Thymus (tissue), 14 donors: Measurements from ENCODE around the gene CYP1A2. TPM values are rescaled to one million over a fixed set of nuclear protein-coding genes. Genes with fewer than 3 reads are reported as not detected.

Experiments
- DNase-seq, 9 donors: peaks; one replicate each; pipeline ENCODE4 v3.0.0-alpha.2; 2013; ENCODE audit warnings: low spot score in 9 of 9, low read depth in 6 of 9, missing footprints in 1 of 9
- H3K27ac ChIP-seq, 2 donors: one replicate each; pipeline ENCODE4 v1.5.1; 2013; ENCODE audit warnings: control low read depth in 1 of 2, low read depth in 1 of 2, low read length in 1 of 2, mild to moderate bottlenecking in 1 of 2, moderate library complexity in 1 of 2
- H3K27me3 ChIP-seq, 2 donors: one replicate each; pipeline ENCODE4 v1.5.1; 2013; ENCODE audit warnings: low read length in 1 of 2; ENCODE audit not compliant: control insufficient read depth in 2 of 2, insufficient read depth in 1 of 2
- H3K36me3 ChIP-seq, 2 donors: one replicate each; pipeline ENCODE4 v1.5.1; 2013; ENCODE audit warnings: low read length in 1 of 2, mild to moderate bottlenecking in 1 of 2, moderate library complexity in 1 of 2; ENCODE audit not compliant: control insufficient read depth in 2 of 2, insufficient read depth in 2 of 2
- H3K4me1 ChIP-seq, 2 donors: one replicate each; pipeline ENCODE4 v1.5.1; 2013; ENCODE audit warnings: low read length in 2 of 2; ENCODE audit not compliant: control insufficient read depth in 2 of 2, insufficient read depth in 2 of 2
- H3K4me3 ChIP-seq, 2 donors: one replicate each; pipeline ENCODE4 v1.5.1; 2013; ENCODE audit warnings: low read length in 2 of 2, control low read depth in 1 of 2, mild to moderate bottlenecking in 1 of 2
- H3K9me3 ChIP-seq, 2 donors: one replicate each; pipeline ENCODE4 v1.5.1; 2013; ENCODE audit warnings: low read length in 1 of 2, mild to moderate bottlenecking in 1 of 2; ENCODE audit not compliant: control insufficient read depth in 2 of 2, insufficient read depth in 1 of 2
- WGBS: extraction: QIAGEN DNeasy Blood & Tissue Kit; methylation state at CpG from one replicate; pipeline ENCODE4 v1.1.7; 2013; 5-methylcytosine and 5-hydroxymethylcytosine counted together
- long read RNA-seq, 10 donors: transcript quantifications; one replicate each; lab custom pipeline, GENCODE V29; 2026
- polyA plus RNA-seq: library from polyadenylated mRNA; stranded (reverse); fragments of 200-250 nt; gene quantifications from one replicate; pipeline ENCODE4 v1.2.3, GENCODE V29; 2013
- total RNA-seq: library from RNA; stranded (reverse); fragments of 120-200 nt; gene quantifications from one replicate; pipeline ENCODE4 v1.2.4, GENCODE V29; 2013
- donor health status: healthy.

Gene CYP1A2, protein sequence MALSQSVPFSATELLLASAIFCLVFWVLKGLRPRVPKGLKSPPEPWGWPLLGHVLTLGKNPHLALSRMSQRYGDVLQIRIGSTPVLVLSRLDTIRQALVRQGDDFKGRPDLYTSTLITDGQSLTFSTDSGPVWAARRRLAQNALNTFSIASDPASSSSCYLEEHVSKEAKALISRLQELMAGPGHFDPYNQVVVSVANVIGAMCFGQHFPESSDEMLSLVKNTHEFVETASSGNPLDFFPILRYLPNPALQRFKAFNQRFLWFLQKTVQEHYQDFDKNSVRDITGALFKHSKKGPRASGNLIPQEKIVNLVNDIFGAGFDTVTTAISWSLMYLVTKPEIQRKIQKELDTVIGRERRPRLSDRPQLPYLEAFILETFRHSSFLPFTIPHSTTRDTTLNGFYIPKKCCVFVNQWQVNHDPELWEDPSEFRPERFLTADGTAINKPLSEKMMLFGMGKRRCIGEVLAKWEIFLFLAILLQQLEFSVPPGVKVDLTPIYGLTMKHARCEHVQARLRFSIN
- not detected for total RNA-seq
- 0.05 TPM for polyA plus RNA-seq
- long read RNA-seq, donor 1, result 0 reads
- long read RNA-seq, donor 2, result 0 reads
- long read RNA-seq, donor 3, result 0 reads
- long read RNA-seq, donor 4, result 0 reads
- long read RNA-seq, donor 5, result 0 reads
- long read RNA-seq, donor 6, result 0 reads
- long read RNA-seq, donor 7, result 0 reads
- long read RNA-seq, donor 8, result 0 reads
- long read RNA-seq, donor 9, result 0 reads
- long read RNA-seq, donor 10, result 0 reads

DNA sequence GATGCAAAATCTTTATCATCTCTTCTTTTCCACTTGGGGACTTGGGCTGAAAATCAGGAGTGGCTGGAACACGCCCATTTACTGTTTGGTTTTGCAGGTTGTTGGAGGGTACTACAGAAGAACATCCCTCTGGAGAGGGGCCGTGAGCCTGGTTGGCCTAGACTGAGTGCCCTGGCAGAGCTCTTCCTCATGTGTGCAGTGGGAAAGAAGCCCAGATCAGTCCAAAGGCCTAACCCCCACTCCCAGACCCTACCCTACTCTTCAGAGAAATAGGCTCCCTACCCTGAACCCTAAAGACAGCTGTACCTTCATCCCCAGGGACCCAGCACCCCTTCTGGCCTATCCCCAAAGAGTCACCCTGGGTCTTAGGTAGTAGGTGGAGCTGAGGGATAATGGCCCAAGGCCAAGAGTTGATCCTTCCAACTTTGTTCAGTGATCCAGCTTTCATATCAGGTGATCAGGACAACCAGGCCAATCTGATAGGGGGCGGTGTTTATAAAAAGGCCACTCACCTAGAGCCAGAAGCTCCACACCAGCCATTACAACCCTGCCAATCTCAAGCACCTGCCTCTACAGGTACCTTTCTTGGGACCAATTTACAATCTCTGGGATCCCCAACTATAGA, at the start of gene CYP1A2:
CYP1A2 (plus strand) TSS at position 524 of the 625 bp plus-strand sequence. CDS start 894 bp downstream, outside the sequence.
- no peak within 1 kb of the TSS for H3K27ac ChIP-seq
- no peaks in the 10 kb centered on the region for H3K36me3 ChIP-seq
- H3K4me1 ChIP-seq, result no peaks in the 10 kb centered on the region
- H3K9me3 ChIP-seq, result no peaks in the 10 kb centered on the region
- H3K4me3 ChIP-seq, result no peak within 1 kb of the TSS
- WGBS, result 97% methylated on average over 3 of the region's 3 CpGs
- DNase-seq, result no peak
- H3K27me3 ChIP-seq, result no peaks in the 10 kb centered on the region

DNA sequence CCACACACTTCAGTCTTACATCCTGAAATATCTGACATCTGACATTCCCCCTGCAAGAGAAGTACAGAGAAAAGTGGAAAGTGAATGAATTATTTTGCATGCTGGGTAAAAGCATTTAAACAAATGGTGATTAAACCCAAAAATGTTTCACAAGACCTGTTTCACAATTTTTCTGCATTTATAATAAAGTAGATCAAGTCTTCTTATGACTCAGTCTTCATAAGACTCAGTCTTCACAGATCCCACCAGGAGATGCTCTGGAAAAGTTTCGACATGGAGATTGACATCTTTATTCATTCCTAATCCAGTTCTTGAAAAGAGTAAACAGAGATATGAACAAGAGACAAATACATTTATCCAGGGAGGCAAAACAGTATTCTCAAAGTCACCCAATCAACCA, 39.6 kb upstream of the CYP1A2 start:
- no peak for DNase-seq
- Histone ChIP-seq H3K27ac (no peak overlapping the region), H3K27me3 (peaks cover 0 to 10% of the 10 kb centered on the region in 2 donors), H3K9me3 (no peaks in the 10 kb centered on the region), H3K36me3 (no peaks in the 10 kb centered on the region), H3K4me1 (no peaks in the 10 kb centered on the region), H3K4me3 (no peak overlapping the region)
- WGBS, result 74% methylated on average over 1 of the region's 1 CpG

DNA sequence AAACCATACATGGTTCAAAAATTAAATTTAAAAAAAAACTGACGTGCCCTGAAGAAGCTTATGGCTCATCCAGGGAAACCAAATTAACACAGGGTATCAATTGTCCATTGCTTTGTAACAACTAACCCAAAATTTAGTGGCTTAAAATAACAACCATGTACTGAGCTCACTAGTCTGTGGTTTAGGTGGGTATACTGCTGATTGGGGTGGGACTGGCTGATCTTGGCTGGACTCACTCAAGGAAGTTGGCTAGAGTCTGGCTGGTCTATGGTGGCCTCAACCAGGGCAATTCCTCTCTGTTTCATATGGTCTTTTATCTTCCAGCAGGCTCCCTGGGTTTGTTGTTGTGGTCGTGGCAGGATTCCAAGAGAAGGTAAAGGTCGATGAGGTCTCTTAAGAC, 38.8 kb upstream of the CYP1A2 start:
- Histone ChIP-seq H3K9me3 (no peaks in the 10 kb centered on the region), H3K36me3 (no peaks in the 10 kb centered on the region), H3K4me1 (no peaks in the 10 kb centered on the region), H3K4me3 (no peak overlapping the region), H3K27me3 (peaks cover 0 to 10% of the 10 kb centered on the region in 2 donors), H3K27ac (no peak overlapping the region)
- 84% methylated on average over 3 of the region's 3 CpGs for WGBS
- no peak for DNase-seq

DNA sequence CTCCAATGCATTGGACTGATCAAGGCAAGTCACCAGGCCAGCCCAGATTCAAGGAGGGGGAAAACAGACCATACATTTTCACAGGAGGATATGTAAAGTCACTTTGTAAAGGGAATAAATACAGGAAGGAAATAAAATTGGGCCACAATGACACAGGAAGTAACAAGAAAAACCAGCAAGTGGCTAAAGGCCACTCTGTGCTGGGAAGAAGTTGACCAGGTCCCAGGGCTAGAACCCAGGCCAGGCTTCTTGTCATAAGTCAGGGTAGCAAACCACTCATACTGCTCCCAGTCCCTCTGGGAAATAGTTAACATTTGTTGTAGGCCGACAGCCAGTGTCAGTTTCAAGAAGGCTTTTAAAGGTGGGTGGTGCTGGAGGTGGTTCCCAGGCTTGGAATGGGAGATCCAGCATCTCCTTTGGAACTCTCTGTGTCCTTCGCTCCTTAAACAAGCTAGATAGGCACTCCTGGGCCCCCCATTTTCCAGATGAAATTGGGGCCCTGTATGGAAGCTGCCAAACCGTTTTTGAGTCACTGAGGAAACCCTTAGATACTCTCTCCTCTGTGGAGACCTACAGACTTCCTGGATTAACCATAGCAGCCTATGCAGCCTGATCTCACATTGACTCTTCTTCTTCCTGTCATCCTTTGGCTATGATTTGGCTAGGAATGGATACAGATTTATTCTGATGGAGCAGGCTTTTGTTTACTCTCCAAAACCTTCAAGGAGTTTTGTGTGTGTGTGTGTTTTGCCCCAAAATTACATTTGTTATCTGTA, 38.1 kb upstream of the CYP1A2 start:
- DNase-seq, result no peak
- Histone ChIP-seq H3K36me3 (no peaks in the 10 kb centered on the region), H3K9me3 (no peaks in the 10 kb centered on the region), H3K4me1 (no peaks in the 10 kb centered on the region), H3K27ac (no peak overlapping the region), H3K4me3 (no peak overlapping the region), H3K27me3 (peaks cover 0 to 10% of the 10 kb centered on the region in 2 donors)
- WGBS, result 74% methylated on average over 3 of the region's 3 CpGs

DNA sequence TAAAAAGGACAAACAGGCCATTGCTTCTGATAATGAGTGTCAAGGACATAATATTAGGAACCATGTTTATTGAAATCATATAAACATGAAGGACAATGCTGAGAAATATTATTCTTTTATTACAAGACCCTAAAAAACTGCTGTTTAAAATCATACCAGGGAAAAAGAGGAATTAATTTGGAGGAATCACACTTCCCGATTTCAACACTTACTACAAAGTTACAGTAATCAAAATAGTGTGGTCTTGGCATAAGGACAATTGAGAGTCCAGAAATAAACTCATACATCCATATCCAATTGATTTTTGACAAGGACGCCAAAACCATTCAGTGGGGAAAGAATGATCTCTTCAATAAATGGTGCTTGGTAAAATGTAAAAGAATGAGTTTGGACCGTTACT, 36.3 kb upstream of the CYP1A2 start:
- 83% methylated on average over 3 of the region's 3 CpGs for WGBS
- no peak for DNase-seq
- Histone ChIP-seq H3K4me3 (no peak overlapping the region), H3K9me3 (no peaks in the 10 kb centered on the region), H3K4me1 (no peaks in the 10 kb centered on the region), H3K27ac (no peak overlapping the region), H3K27me3 (peaks cover 0 to 7% of the 10 kb centered on the region in 2 donors), H3K36me3 (no peaks in the 10 kb centered on the region)

DNA sequence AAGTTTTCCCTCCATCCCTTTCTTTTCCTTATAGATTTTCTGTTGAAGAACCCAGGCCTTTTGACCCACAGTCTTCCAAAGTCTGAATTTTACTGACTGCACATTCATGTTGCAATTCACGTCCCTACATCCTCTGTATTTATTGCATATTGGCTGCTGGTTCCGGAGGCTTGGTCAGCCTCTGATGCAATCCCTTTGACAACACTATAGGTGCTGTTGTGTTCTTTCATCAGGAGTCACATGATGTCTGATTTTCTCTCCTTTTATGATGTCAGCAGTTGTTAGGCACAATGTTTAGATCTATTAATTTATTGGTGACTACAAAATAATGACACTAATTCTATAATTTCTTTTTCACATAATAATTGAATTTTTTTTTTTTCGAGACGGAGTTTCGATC, 32.0 kb upstream of the CYP1A2 start:
- H3K4me3 ChIP-seq, result no peak overlapping the region
- DNase-seq, result no peak
- 94% methylated on average over 5 of the region's 5 CpGs for WGBS
- H3K27ac ChIP-seq, result no peak overlapping the region
- H3K27me3 ChIP-seq, result peaks cover 0 to 4% of the 10 kb centered on the region in 2 donors
- H3K36me3 ChIP-seq, result no peaks in the 10 kb centered on the region
- H3K4me1 ChIP-seq, result no peaks in the 10 kb centered on the region
- no peaks in the 10 kb centered on the region for H3K9me3 ChIP-seq

DNA sequence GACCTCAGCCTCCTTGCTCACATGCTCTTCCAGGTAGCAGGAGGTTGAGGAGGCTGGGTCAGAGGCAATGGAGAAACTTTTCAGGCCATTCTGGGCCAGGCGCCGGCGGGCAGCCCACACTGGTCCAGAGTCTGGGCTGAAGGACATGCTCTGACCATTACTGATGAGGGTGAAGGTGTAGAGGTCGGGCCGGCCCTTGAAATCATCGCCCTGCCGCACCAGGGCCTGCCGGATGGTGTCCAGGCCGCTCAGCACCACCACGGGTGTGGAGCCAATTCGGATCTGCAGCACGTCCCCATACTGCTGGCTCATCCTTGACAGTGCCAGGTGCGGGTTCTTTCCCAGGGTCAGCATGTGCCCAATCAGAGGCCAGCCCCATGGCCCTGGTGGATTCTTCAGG, 26.1 kb upstream of the CYP1A2 start:
- Histone ChIP-seq H3K9me3 (peaks cover 0 to 4% of the 10 kb centered on the region in 2 donors), H3K27me3 (peaks cover 33 to 50% of the 10 kb centered on the region in 2 donors), H3K36me3 (no peaks in the 10 kb centered on the region), H3K27ac (no peak overlapping the region), H3K4me1 (peaks cover 2 to 10% of the 10 kb centered on the region in 2 donors), H3K4me3 (no peak overlapping the region)
- WGBS, result 97% methylated on average over 13 of the region's 13 CpGs
- DNase-seq, result no peak

DNA sequence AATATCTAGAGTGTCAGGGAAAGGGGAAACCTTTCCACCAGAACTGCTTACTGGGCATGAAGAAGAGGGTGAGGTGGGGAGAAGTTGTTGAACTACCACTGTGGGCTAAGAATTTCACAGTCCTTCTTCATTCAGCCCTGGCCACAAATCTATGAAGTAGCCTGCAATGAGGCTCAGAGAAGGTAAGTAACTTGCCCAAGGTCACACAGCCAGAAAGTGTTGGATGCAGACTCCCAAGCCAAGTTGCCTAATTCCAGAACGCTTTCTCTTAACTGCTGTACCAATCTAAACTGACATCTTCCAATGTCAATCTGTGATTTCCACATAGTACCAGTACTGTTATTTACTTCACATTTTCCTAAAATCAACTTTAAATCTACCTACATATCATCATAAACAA, 25.5 kb upstream of the CYP1A2 start:
- no peak overlapping the region for H3K27ac ChIP-seq
- WGBS, result 90% methylated on average over 1 of the region's 1 CpG

More for the DNA sequence above, 25.5 kb upstream of the CYP1A2 start:
- H3K9me3 ChIP-seq, result peaks cover 0 to 4% of the 10 kb centered on the region in 2 donors
- peaks cover 35 to 56% of the 10 kb centered on the region in 2 donors for H3K27me3 ChIP-seq
- no peaks in the 10 kb centered on the region for H3K36me3 ChIP-seq
- no peak for DNase-seq
- H3K4me1 ChIP-seq, result peaks cover 2 to 10% of the 10 kb centered on the region in 2 donors
- H3K4me3 ChIP-seq, result no peak overlapping the region
